DND-41 (cell line): ENCODE measurements around the gene PLCB4.

Experiments
- ATAC-seq: fragments of 200-7000 bp; cut with Tn5 transposase; 3 replicates; pipeline ENCODE4 v1.9.1; 2021; ENCODE audit warnings: low read depth; ENCODE audit not compliant: insufficient read depth
- DNase-seq: peaks from one replicate; pipeline ENCODE4 v3.0.0-alpha.2; 2020
- H2AFZ ChIP-seq: 2 replicates; pipeline ENCODE4 v1.6.0; 2012; ENCODE audit warnings: low read depth, low read length
- H3K27ac ChIP-seq: 2 replicates; pipeline ENCODE4 v1.5.1; 2012; ENCODE audit warnings: low read length, inconsistent platforms
- H3K27me3 ChIP-seq: fragments of 200-600 bp; sonication (generic); 2 replicates; pipeline ENCODE4 v1.6.0; 2012; ENCODE audit warnings: low read length, mild to moderate bottlenecking, inconsistent platforms; ENCODE audit not compliant: insufficient read depth, poor library complexity
- H3K36me3 ChIP-seq: 2 replicates; pipeline ENCODE4 v1.5.1; 2012; ENCODE audit warnings: low read length, inconsistent platforms; ENCODE audit not compliant: insufficient read depth
- H3K4me1 ChIP-seq: 2 replicates; pipeline ENCODE4 v1.5.1; 2012; ENCODE audit warnings: mild to moderate bottlenecking, low read length; ENCODE audit not compliant: insufficient read depth
- H3K4me2 ChIP-seq: 2 replicates; pipeline ENCODE4 v1.6.0; 2012; ENCODE audit warnings: mild to moderate bottlenecking, moderate library complexity, low read length, inconsistent platforms; ENCODE audit not compliant: insufficient read depth
- H3K4me3 ChIP-seq, 2 experiments: fragments of 200-600 bp in 1 of 2; shearing (Covaris generic) in 1 of 2; 2 replicates each; pipeline ENCODE4 v1.5.1; 2012 to 2016; ENCODE audit warnings: inconsistent platforms in 2 of 2, low read length in 2 of 2, mild to moderate bottlenecking in 2 of 2, low read depth in 1 of 2, moderate library complexity in 1 of 2
- H3K79me2 ChIP-seq: 2 replicates; pipeline ENCODE4 v1.6.0; 2012; ENCODE audit warnings: low read length, inconsistent platforms; ENCODE audit not compliant: insufficient read depth
- H3K9ac ChIP-seq: 2 replicates; pipeline ENCODE4 v1.6.0; 2012; ENCODE audit warnings: low read depth, mild to moderate bottlenecking, inconsistent platforms, low read length, moderate library complexity
- H3K9me3 ChIP-seq: 2 replicates; pipeline ENCODE4 v1.5.1; 2012; ENCODE audit warnings: low read length, moderate library complexity, mild to moderate bottlenecking, inconsistent platforms; ENCODE audit not compliant: insufficient read depth, severe bottlenecking
- H4K20me1 ChIP-seq: 2 replicates; pipeline ENCODE4 v1.6.0; 2012; ENCODE audit warnings: low read length; ENCODE audit not compliant: insufficient read depth
- CTCF ChIP-seq: IDR thresholded peaks from 2 replicates; pipeline ENCODE4 v1.5.1; 2012; ENCODE audit warnings: borderline replicate concordance, low read length, moderate library complexity, mild to moderate bottlenecking; ENCODE audit not compliant: poor library complexity, severe bottlenecking; ENCODE audit errors: extremely low read depth
- EZH2 ChIP-seq: IDR thresholded peaks from 3 replicates; pipeline ENCODE4 v1.6.1; 2012; ENCODE audit warnings: borderline replicate concordance, low read depth, mild to moderate bottlenecking, moderate library complexity, low read length, inconsistent platforms; ENCODE audit not compliant: severe bottlenecking

The PLCB4 gene

GRCh38 chr20:9169409-9169808, 100.5 kb downstream of the PLCB4 start:
- TF ChIP-seq CTCF (no peak), EZH2 (no peak)
- Histone ChIP-seq H3K9ac (no peak overlapping the region), H3K4me3 (no peak overlapping the region), H4K20me1 (no peaks in the 10 kb centered on the region), H3K36me3 (no peaks in the 10 kb centered on the region), H3K27me3 (no peaks in the 10 kb centered on the region), H3K27ac (no peak overlapping the region), H3K9me3 (no peaks in the 10 kb centered on the region), H3K4me1 (peaks cover 7% of the 10 kb centered on the region; the same call in 1 of the 2 replicates), H3K4me2 (no peak overlapping the region), H2AFZ (no peak overlapping the region), H3K79me2 (no peaks in the 10 kb centered on the region)
- ATAC-seq (no peak), DNase-seq (no peak)

- Histone ChIP-seq H2AFZ (no peak overlapping the region), H3K27ac (no peak overlapping the region), H4K20me1 (no peaks in the 10 kb centered on the region), H3K4me3 (no peak overlapping the region), H3K36me3 (no peaks in the 10 kb centered on the region), H3K9me3 (no peaks in the 10 kb centered on the region), H3K79me2 (no peaks in the 10 kb centered on the region), H3K9ac (no peak overlapping the region), H3K4me2 (no peak overlapping the region), H3K27me3 (no peaks in the 10 kb centered on the region), H3K4me1 (peaks cover 7% of the 10 kb centered on the region; the same call in 1 of the 2 replicates)
- TF ChIP-seq EZH2 (no peak), CTCF (peak; percentile 60)
- ATAC-seq = 0 out of 3 replicates have a peak, but pooled peaks have one; percentile 45
- peak; percentile 9 for DNase-seq
Observed at GRCh38 chr20:9172851-9173250, 104.0 kb downstream of the PLCB4 start.

GRCh38 chr20:9177278-9177677, 108.4 kb downstream of the PLCB4 start:
- Histone ChIP-seq H3K4me2 (no peak overlapping the region), H3K4me1 (peaks cover 7% of the 10 kb centered on the region; the same call in 1 of the 2 replicates), H4K20me1 (no peaks in the 10 kb centered on the region), H3K36me3 (no peaks in the 10 kb centered on the region), H3K9ac (no peak overlapping the region), H3K27ac (no peak overlapping the region), H3K79me2 (no peaks in the 10 kb centered on the region), H2AFZ (no peak overlapping the region), H3K4me3 (no peak overlapping the region), H3K9me3 (no peaks in the 10 kb centered on the region), H3K27me3 (no peaks in the 10 kb centered on the region)
- TF ChIP-seq CTCF (no peak), EZH2 (no peak)
- no peak for ATAC-seq
- no peak for DNase-seq
